ENCODE data around the gene POLE4.
A peak's percentile ranks its signal among the peaks of the same experiment; 100 is the strongest.

POLE4 gene

GRCh38 chr2:75003276-75003675, 44.8 kb downstream of the POLE4 start:
- no peak for DNase-seq

- no peak for DNase-seq
These were observed 45.3 kb downstream of the POLE4 start for GRCh38 chr2:75003773-75004172.

- no peak for DNase-seq
These were observed 47.6 kb downstream of the POLE4 start for GRCh38 chr2:75006041-75006440.

- no peak for DNase-seq
These were observed 48.6 kb downstream of the POLE4 start for GRCh38 chr2:75007061-75007460.

GRCh38 chr2:75007819-75008218, 49.4 kb downstream of the POLE4 start:
- peak; percentile 59 for DNase-seq

GRCh38 chr2:75010571-75010970, 52.1 kb downstream of the POLE4 start:
- no peak for DNase-seq

- DNase-seq = no peak
These were observed 53.6 kb downstream of the POLE4 start for GRCh38 chr2:75012080-75012479.

GRCh38 chr2:75018162-75018561, 59.7 kb downstream of the POLE4 start:
- no peak for DNase-seq

Measured in NCI-H1105 treated with DMSO at 0.1 percent for 48 hours (cell line).